Smooth muscle cell (in vitro differentiated cells): ENCODE results near the gene DAZAP1. TPM values are rescaled to one million over a fixed set of nuclear protein-coding genes. Genes with fewer than 3 reads are reported as not detected.

Experiments
- DNase-seq: peaks from one replicate; lab custom pipeline; 2025; ENCODE audit not compliant: unreplicated experiment; lab: John Stamatoyannopoulos, UW
- H2AFZ ChIP-seq: fragments of 200-600 bp; sonication (generic); 2 replicates; pipeline ENCODE4 v1.6.0; 2016; ENCODE audit warnings: antibody characterized with exemption, low read depth, mild to moderate bottlenecking
- H3F3A ChIP-seq: fragments of 200-600 bp; sonication (generic); 2 replicates; pipeline ENCODE4 v1.6.0; 2017; ENCODE audit warnings: antibody characterized with exemption, low read depth
- H3K27ac ChIP-seq: fragments of 200-600 bp; sonication (generic); 2 replicates; pipeline ENCODE4 v1.5.1; 2016; ENCODE audit warnings: low read depth, mild to moderate bottlenecking
- H3K27me3 ChIP-seq: fragments of 200-600 bp; sonication (generic); 2 replicates; pipeline ENCODE4 v1.6.1; 2016; ENCODE audit warnings: low read depth, mild to moderate bottlenecking
- H3K36me3 ChIP-seq: fragments of 200-600 bp; sonication (generic); 2 replicates; pipeline ENCODE4 v1.5.1; 2016; ENCODE audit warnings: low read depth
- H3K4me1 ChIP-seq: fragments of 200-600 bp; sonication (generic); 2 replicates; pipeline ENCODE4 v1.5.1; 2016; ENCODE audit warnings: low read depth
- H3K4me2 ChIP-seq: fragments of 200-600 bp; sonication (generic); 2 replicates; pipeline ENCODE4 v1.6.0; 2016; ENCODE audit warnings: mild to moderate bottlenecking
- H3K4me3 ChIP-seq: fragments of 200-600 bp; sonication (generic); 2 replicates; pipeline ENCODE4 v1.5.1; 2016; ENCODE audit warnings: mild to moderate bottlenecking
- H3K79me2 ChIP-seq: fragments of 200-600 bp; sonication (generic); 2 replicates; pipeline ENCODE4 v1.6.0; 2016; ENCODE audit warnings: low read depth, mild to moderate bottlenecking
- H3K9ac ChIP-seq: fragments of 200-600 bp; sonication (generic); 2 replicates; pipeline ENCODE4 v1.6.0; 2016; ENCODE audit warnings: low read depth
- H3K9me3 ChIP-seq: fragments of 200-600 bp; sonication (generic); replicated peaks from 2 replicates; pipeline ENCODE4 v1.5.1; 2016; ENCODE audit warnings: low read depth
- H4K20me1 ChIP-seq: fragments of 200-600 bp; sonication (generic); 2 replicates; pipeline ENCODE4 v1.6.0; 2016; ENCODE audit warnings: low read depth
- WGBS: methylation state at CpG from one replicate; pipeline ENCODE4 v1.1.7; 2016; ENCODE audit warnings: low lambda C conversion rate; 5-methylcytosine and 5-hydroxymethylcytosine counted together
- polyA plus RNA-seq: library from polyadenylated mRNA; unstranded; fragments of >200 nt; fragmentation: Nextera tagmentation; extraction: Ambion mirVana; gene quantifications from 2 replicates; pipeline ENCODE4 v1.2.1, GENCODE V29; 2016
- total RNA-seq: library from RNA; depleted of rRNA; stranded (reverse); fragments of >200 nt; gene quantifications from 2 replicates; pipeline ENCODE4 v1.2.3, GENCODE V29; 2014
- TF ChIP-seq, protein P1 (sequence below): fragments of 200-600 bp; sonication (generic); IDR thresholded peaks from 2 replicates; pipeline ENCODE4 v1.5.1; 2017; ENCODE audit warnings: borderline replicate concordance, mild to moderate bottlenecking, antibody characterized with exemption; ENCODE audit not compliant: insufficient read depth, poor library complexity, severe bottlenecking

Gene DAZAP1
- total and polyA plus RNA-seq, 2 experiments from 2014 or later, result 35.5 to 41.7 TPM

- Histone ChIP-seq H3K27me3 (peaks cover 38% of the 10 kb centered on the region), H3K4me3 (no peak overlapping the region), H3K79me2 (no peaks in the 10 kb centered on the region), H3K4me2 (no peak overlapping the region), H3K27ac (no peak overlapping the region), H3F3A (no peaks in the 10 kb centered on the region), H4K20me1 (peaks cover 42% of the 10 kb centered on the region), H3K36me3 (no peaks in the 10 kb centered on the region), H3K4me1 (peaks cover 2% of the 10 kb centered on the region), H3K9me3 (no peaks in the 10 kb centered on the region), H2AFZ (no peak overlapping the region), H3K9ac (no peak overlapping the region)
- TF ChIP-seq, protein P1, sequence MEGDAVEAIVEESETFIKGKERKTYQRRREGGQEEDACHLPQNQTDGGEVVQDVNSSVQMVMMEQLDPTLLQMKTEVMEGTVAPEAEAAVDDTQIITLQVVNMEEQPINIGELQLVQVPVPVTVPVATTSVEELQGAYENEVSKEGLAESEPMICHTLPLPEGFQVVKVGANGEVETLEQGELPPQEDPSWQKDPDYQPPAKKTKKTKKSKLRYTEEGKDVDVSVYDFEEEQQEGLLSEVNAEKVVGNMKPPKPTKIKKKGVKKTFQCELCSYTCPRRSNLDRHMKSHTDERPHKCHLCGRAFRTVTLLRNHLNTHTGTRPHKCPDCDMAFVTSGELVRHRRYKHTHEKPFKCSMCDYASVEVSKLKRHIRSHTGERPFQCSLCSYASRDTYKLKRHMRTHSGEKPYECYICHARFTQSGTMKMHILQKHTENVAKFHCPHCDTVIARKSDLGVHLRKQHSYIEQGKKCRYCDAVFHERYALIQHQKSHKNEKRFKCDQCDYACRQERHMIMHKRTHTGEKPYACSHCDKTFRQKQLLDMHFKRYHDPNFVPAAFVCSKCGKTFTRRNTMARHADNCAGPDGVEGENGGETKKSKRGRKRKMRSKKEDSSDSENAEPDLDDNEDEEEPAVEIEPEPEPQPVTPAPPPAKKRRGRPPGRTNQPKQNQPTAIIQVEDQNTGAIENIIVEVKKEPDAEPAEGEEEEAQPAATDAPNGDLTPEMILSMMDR, result no peak
- WGBS, result 92% methylated on average over 16 of the region's 16 CpGs
- DNase-seq, result no peak
These were observed 50.5 kb downstream of the DAZAP1 start for GRCh38 chr19:1457892-1458291.

DNA sequence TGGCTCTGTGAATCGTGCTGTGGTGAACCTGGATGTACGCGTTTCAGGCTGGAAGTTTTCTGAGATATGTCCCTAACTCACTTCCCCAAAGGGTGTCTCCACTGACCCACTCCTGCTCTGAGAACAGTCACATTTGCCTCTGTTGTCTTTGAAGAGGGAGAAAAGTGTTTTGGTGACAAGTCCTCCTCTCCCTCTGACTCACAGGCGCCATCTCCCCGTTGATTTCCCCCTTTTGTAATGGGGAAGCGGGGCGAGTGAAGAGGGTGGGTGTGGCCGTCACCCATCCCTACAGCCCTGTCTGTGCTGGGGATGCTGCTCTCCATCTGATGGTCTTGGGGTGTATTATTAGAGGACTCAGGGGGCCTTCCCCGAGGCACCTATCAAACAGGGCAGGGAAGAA is 52.1 kb downstream of the DAZAP1 start:
- Histone ChIP-seq H3F3A (no peaks in the 10 kb centered on the region), H3K27me3 (peaks cover 22% of the 10 kb centered on the region), H4K20me1 (peaks cover 56% of the 10 kb centered on the region), H3K36me3 (no peaks in the 10 kb centered on the region), H3K4me1 (no peaks in the 10 kb centered on the region), H3K27ac (no peak overlapping the region), H3K79me2 (no peaks in the 10 kb centered on the region), H3K9ac (no peak overlapping the region), H3K4me3 (no peak overlapping the region), H2AFZ (no peak overlapping the region), H3K9me3 (no peaks in the 10 kb centered on the region), H3K4me2 (no peak overlapping the region)
- DNase-seq, result no peak
- 82% methylated on average over 9 of the region's 9 CpGs for WGBS
- TF ChIP-seq, protein P1, result no peak

DNA sequence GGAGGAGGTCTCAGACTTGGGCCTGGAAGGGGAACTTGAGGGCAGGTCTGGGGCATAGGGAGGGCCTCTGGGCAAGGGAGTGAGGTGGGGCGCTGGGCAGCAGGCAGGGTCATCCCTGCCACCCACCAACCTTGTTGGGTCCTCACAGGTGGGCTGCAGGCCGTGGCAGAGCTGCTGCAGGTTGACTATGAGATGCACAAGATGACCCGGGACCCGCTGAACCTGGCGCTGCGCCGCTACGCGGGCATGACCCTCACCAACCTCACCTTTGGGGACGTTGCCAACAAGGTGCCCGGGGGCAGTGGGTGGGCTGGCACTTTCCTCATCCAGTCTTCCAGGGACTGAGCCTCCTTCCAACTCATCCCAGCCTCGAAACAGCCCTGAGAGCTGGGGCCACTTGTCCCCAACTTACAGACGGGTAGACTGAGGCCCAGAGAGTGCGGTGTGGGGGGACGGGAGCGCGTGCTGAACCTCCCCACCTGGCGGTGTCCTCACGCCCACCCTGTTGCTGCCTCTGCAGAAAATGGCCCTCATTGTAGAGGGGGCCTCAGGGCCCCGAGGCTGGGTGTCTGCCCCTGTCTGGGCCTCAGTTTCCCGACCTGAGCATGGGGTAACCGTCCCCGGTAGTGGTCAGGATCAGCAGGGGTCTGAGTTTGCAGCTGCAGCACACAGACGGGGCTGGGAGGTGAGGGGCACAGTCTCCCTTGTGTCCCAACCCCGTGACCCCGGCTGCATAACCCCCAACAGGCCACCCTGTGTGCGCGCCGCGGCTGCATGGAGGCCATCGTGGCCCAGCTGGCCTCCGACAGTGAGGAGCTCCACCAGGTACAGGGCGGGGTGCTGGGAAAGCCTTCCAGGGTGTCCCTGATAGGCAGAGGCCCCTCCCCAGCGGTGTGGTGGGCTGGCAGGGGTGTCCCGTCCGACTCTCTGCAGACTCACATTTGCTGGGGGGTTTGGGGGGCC is 52.9 kb downstream of the DAZAP1 start:
- H4K20me1 ChIP-seq, result peaks cover 64% of the 10 kb centered on the region
- no peak overlapping the region for H2AFZ ChIP-seq
- no peaks in the 10 kb centered on the region for H3K36me3 ChIP-seq
- H3K4me2 ChIP-seq, result no peak overlapping the region
- peaks cover 20% of the 10 kb centered on the region for H3K27me3 ChIP-seq
- no peaks in the 10 kb centered on the region for H3K4me1 ChIP-seq
- no peaks in the 10 kb centered on the region for H3K79me2 ChIP-seq
- TF ChIP-seq, protein P1, result no peak
- no peaks in the 10 kb centered on the region for H3K9me3 ChIP-seq
- DNase-seq, result no peak
- 94% methylated on average over 35 of the region's 36 CpGs for WGBS
- H3K27ac ChIP-seq, result no peak overlapping the region
- H3K4me3 ChIP-seq, result no peak overlapping the region
- no peaks in the 10 kb centered on the region for H3F3A ChIP-seq
- H3K9ac ChIP-seq, result no peak overlapping the region
